H9 (cell line): ENCODE results near the gene COP1. TPM values are rescaled to one million over a fixed set of nuclear protein-coding genes. Genes with fewer than 3 reads are reported as not detected.

Experiments
- DNase-seq: peaks from one replicate; pipeline ENCODE4 v3.0.0-alpha.2; 2017
- H2AFZ ChIP-seq: one replicate; pipeline ENCODE4 v1.6.1; 2013; ENCODE audit warnings: mild to moderate bottlenecking, low read length, control low read depth, moderate library complexity
- H2AK5ac ChIP-seq: 2 replicates; pipeline ENCODE4 v1.6.1; 2013; ENCODE audit warnings: low read length, control low read depth, mixed read lengths; ENCODE audit not compliant: insufficient read length
- H2BK120ac ChIP-seq: one replicate; pipeline ENCODE4 v1.6.1; 2013; ENCODE audit warnings: low read depth, mild to moderate bottlenecking, low read length, control low read depth, inconsistent platforms; ENCODE audit not compliant: poor library complexity, severe bottlenecking
- H2BK12ac ChIP-seq: 2 replicates; pipeline ENCODE4 v1.6.1; 2013; ENCODE audit warnings: low read length, control low read depth, mixed read lengths, low read depth; ENCODE audit not compliant: insufficient read length
- H2BK15ac ChIP-seq: 2 replicates; pipeline ENCODE4 v1.6.1; 2013; ENCODE audit warnings: low read depth, low read length, control low read depth
- H2BK20ac ChIP-seq: one replicate; pipeline ENCODE4 v1.6.1; 2013; ENCODE audit warnings: low read depth, mild to moderate bottlenecking, low read length, control low read depth, inconsistent platforms; ENCODE audit not compliant: poor library complexity, severe bottlenecking
- H2BK5ac ChIP-seq: 2 replicates; pipeline ENCODE4 v1.6.1; 2013; ENCODE audit warnings: low read length, control low read depth, mixed read lengths; ENCODE audit not compliant: insufficient read length
- H3K14ac ChIP-seq: 2 replicates; pipeline ENCODE4 v1.6.1; 2013; ENCODE audit warnings: low read length, control low read depth; ENCODE audit not compliant: insufficient read depth
- H3K18ac ChIP-seq: 2 replicates; pipeline ENCODE4 v1.6.1; 2013; ENCODE audit warnings: low read depth, mild to moderate bottlenecking, mixed read lengths, low read length, control low read depth; ENCODE audit not compliant: insufficient read length
- H3K23ac ChIP-seq: 2 replicates; pipeline ENCODE4 v1.6.1; 2013; ENCODE audit warnings: low read length, control low read depth, mixed read lengths, low read depth; ENCODE audit not compliant: insufficient read length
- H3K23me2 ChIP-seq: 2 replicates; pipeline ENCODE4 v1.6.1; 2013; ENCODE audit warnings: low read depth, mild to moderate bottlenecking, mixed read lengths, low read length, control low read depth; ENCODE audit not compliant: insufficient read length, poor library complexity, severe bottlenecking
- H3K27ac ChIP-seq: 2 replicates; pipeline ENCODE4 v1.5.1; 2013; ENCODE audit warnings: low read length, control low read depth, mixed read lengths, low read depth; ENCODE audit not compliant: insufficient read length
- H3K27me3 ChIP-seq: 2 replicates; pipeline ENCODE4 v1.6.1; 2013; ENCODE audit warnings: low read length, control low read depth, inconsistent platforms; ENCODE audit not compliant: insufficient read depth
- H3K4ac ChIP-seq: 2 replicates; pipeline ENCODE4 v1.6.1; 2013; ENCODE audit warnings: low read depth, mild to moderate bottlenecking, control low read depth, inconsistent platforms, low read length, moderate library complexity
- H3K4me1 ChIP-seq: 2 replicates; pipeline ENCODE4 v1.6.1; 2013; ENCODE audit warnings: low read length, control low read depth, inconsistent platforms; ENCODE audit not compliant: insufficient read depth
- H3K4me2 ChIP-seq: 2 replicates; pipeline ENCODE4 v1.6.1; 2013; ENCODE audit warnings: low read length, control low read depth, mixed read lengths; ENCODE audit not compliant: insufficient read length, insufficient read depth
- H3K56ac ChIP-seq: 2 replicates; pipeline ENCODE4 v1.6.1; 2013; ENCODE audit warnings: low read depth, mild to moderate bottlenecking, mixed read lengths, low read length, control low read depth; ENCODE audit not compliant: insufficient read length
- H3K79me1 ChIP-seq: 2 replicates; pipeline ENCODE4 v1.6.1; 2013; ENCODE audit warnings: low read depth, mild to moderate bottlenecking, moderate library complexity, low read length, control low read depth, inconsistent platforms; ENCODE audit not compliant: insufficient read depth, poor library complexity, severe bottlenecking
- H3K79me2 ChIP-seq: 2 replicates; pipeline ENCODE4 v1.6.1; 2013; ENCODE audit warnings: low read length, control low read depth, inconsistent platforms; ENCODE audit not compliant: insufficient read depth
- H3K9ac ChIP-seq: 2 replicates; pipeline ENCODE4 v1.6.1; 2013; ENCODE audit warnings: low read length, control low read depth, mixed read lengths; ENCODE audit not compliant: insufficient read length; ENCODE audit errors: extremely low read depth
- H3K9me3 ChIP-seq: one replicate; pipeline ENCODE4 v1.6.1; 2013; ENCODE audit warnings: low read depth, low read length, inconsistent platforms; ENCODE audit not compliant: control insufficient read depth
- H3T11ph ChIP-seq: one replicate; pipeline ENCODE4 v1.6.1; 2013; ENCODE audit warnings: mild to moderate bottlenecking, low read length, control low read depth, inconsistent platforms
- H4K20me1 ChIP-seq: one replicate; pipeline ENCODE4 v1.6.1; 2013; ENCODE audit not compliant: control insufficient read depth, insufficient read length, insufficient read depth
- H4K5ac ChIP-seq: 2 replicates; pipeline ENCODE4 v1.6.1; 2013; ENCODE audit warnings: low read depth, mild to moderate bottlenecking, mixed read lengths, low read length, control low read depth; ENCODE audit not compliant: insufficient read length
- H4K8ac ChIP-seq: replicated peaks from 2 replicates; pipeline ENCODE4 v1.6.1; 2013; ENCODE audit warnings: low read length, control low read depth, mixed read lengths, low read depth; ENCODE audit not compliant: insufficient read length
- H4K91ac ChIP-seq: 2 replicates; pipeline ENCODE4 v1.6.1; 2013; ENCODE audit warnings: low read depth, mild to moderate bottlenecking, moderate library complexity, mixed read lengths, low read length, control low read depth; ENCODE audit not compliant: insufficient read length
- H3K27ac Mint-ChIP-seq, 3 experiments: 2 replicates in 2 of 3; 3 replicates in 1 of 3; pipeline ENCODE4 v1.8.0; 2020 to 2021; ENCODE audit warnings: mixed read lengths in 3 of 3, mild to moderate bottlenecking in 1 of 3, moderate library complexity in 1 of 3
- H3K27me3 Mint-ChIP-seq: 2 replicates; pipeline ENCODE4 v1.8.0; 2021; ENCODE audit warnings: low read depth, mild to moderate bottlenecking, moderate library complexity, mixed read lengths
- H3K36me3 Mint-ChIP-seq, 3 experiments: 2 replicates in 2 of 3; 3 replicates in 1 of 3; pipeline ENCODE4 v1.8.0; 2020 to 2021; ENCODE audit warnings: low read depth in 3 of 3, mixed read lengths in 3 of 3; ENCODE audit not compliant: insufficient read depth in 1 of 3
- H3K4me1 Mint-ChIP-seq, 2 experiments: 2 replicates each; pipeline ENCODE4 v1.8.0; 2020; ENCODE audit warnings: mixed read lengths in 2 of 2
- H3K4me3 Mint-ChIP-seq, 2 experiments: 2 replicates in 1 of 2; 3 replicates in 1 of 2; pipeline ENCODE4 v1.8.0; 2020 to 2021; ENCODE audit warnings: mild to moderate bottlenecking in 2 of 2, mixed read lengths in 2 of 2, moderate library complexity in 1 of 2
- H3K9me3 Mint-ChIP-seq, 2 experiments: 2 replicates in 1 of 2; 3 replicates in 1 of 2; pipeline ENCODE4 v1.8.0; 2020; ENCODE audit warnings: mild to moderate bottlenecking in 2 of 2, mixed read lengths in 2 of 2, moderate library complexity in 1 of 2
- CTCF ChIP-seq: fragments of 200-600 bp; sonication (generic); conservative IDR thresholded peaks from 3 replicates; pipeline ENCODE4 v1.8.0; 2021; ENCODE audit warnings: antibody characterized with exemption, mild to moderate bottlenecking
- WGBS: extraction: QIAGEN DNeasy Blood & Tissue Kit; methylation state at CpG from one replicate; pipeline ENCODE4 v1.1.7; 2013; ENCODE audit warnings: missing lambda C conversion rate, low lambda C conversion rate, mixed read lengths; ENCODE audit not compliant: insufficient read length; ENCODE audit errors: extremely low coverage; 5-methylcytosine and 5-hydroxymethylcytosine counted together
- total RNA-seq: library from RNA; stranded (reverse); gene quantifications from 2 replicates; pipeline ENCODE4 v1.2.1, GENCODE V29; 2021

Gene COP1
- total RNA-seq, 1 experiment from 2014 or later = 41.3 TPM

- Histone ChIP-seq H4K20me1 (no peaks in the 10 kb centered on the region), H3K27me3 (no peaks in the 10 kb centered on the region), H3K4me2 (no peak overlapping the region), H2AFZ (no peak overlapping the region), H3K23ac (no peak overlapping the region), H2BK5ac (no peak overlapping the region), H4K5ac (no peak overlapping the region), H2BK12ac (no peak overlapping the region), H3K9ac (no peak overlapping the region), H2AK5ac (no peak overlapping the region), H3K23me2 (no peaks in the 10 kb centered on the region), H3K79me1 (no peaks in the 10 kb centered on the region), H4K91ac (no peak overlapping the region), H3K56ac (no peak overlapping the region), H3K4me1 (peaks cover 5% of the 10 kb centered on the region; the same call in 1 of the 2 replicates), H3K4ac (no peak overlapping the region), H4K8ac (no peak overlapping the region), H3K27ac (no peak overlapping the region), H2BK20ac (no peak overlapping the region), H3K9me3 (no peaks in the 10 kb centered on the region), H2BK15ac (no peak overlapping the region), H2BK120ac (no peak overlapping the region), H3T11ph (no peak overlapping the region), H3K14ac (no peak overlapping the region), H3K79me2 (no peaks in the 10 kb centered on the region), H3K18ac (no peak overlapping the region)
- H3K27me3 Mint-ChIP-seq = no peaks in the 10 kb centered on the region
- DNase-seq = no peak
- H3K9me3 Mint-ChIP-seq = no peaks in the 10 kb centered on the region
- H3K27ac Mint-ChIP-seq = no peak overlapping the region
- TF ChIP-seq CTCF = no peak
- WGBS = no CpG with 5 or more reads among the region's 2 CpGs
- peaks cover 12 to 13% of the 10 kb centered on the region in 2 experiments for H3K4me1 Mint-ChIP-seq
- H3K4me3 Mint-ChIP-seq = no peak overlapping the region
- peaks cover 0 to 5% (median 2%) of the 10 kb centered on the region in 3 experiments; a peak in 3 of 7 replicates for H3K36me3 Mint-ChIP-seq
Measured at GRCh38 chr1:175963740-175964139, 243.3 kb downstream of the COP1 start.
